Measurements from ENCODE around the gene CREG1.

CREG1 gene

GRCh38 chr1:167503626-167504466 lies 49.7 kb downstream of the CREG1 start:
- ChIA-PET CTCF (interaction anchor here (0.6 kb wide), 1 partner anchor 54 kb away, joined by 3 read pairs; no protein-coding TSS in a partner anchor), POLR2A (no interaction called here)
- Histone ChIP-seq H3K4me1 (ENCODE audit: control insufficient read depth, insufficient read depth, low read length) (no peaks in the 10 kb centered on the region), H3K4me3 (ENCODE audit: low read depth, low read length) (no peak overlapping the region), H3K9me3 (ENCODE audit: control insufficient read depth, insufficient read depth, low read depth, low read length) (no peaks in the 10 kb centered on the region), H3K27ac (ENCODE audit: extremely low read depth, low read depth, low read length) (no peak overlapping the region), H3K36me3 (ENCODE audit: control insufficient read depth in 2 of 2, insufficient read depth in 1 of 2, low read length in 2 of 2) (no peaks in the 10 kb centered on the region)
- no peak for TF ChIP-seq CTCF (tag by site-specific recombination; IDR thresholded peaks at IDR 0.05)
- peak; percentile 34 for TF ChIP-seq ZIC2 (tag by site-specific recombination; IDR thresholded peaks at IDR 0.05)
- no peak for TF ChIP-seq ZNF214 (tag by site-specific recombination; IDR thresholded peaks at IDR 0.05; ENCODE audit: borderline replicate concordance)
- 0 out of 2 replicates have a peak, but pooled peaks have one; percentile 45 for TF ChIP-seq TRIM28 (IDR thresholded peaks at IDR 0.05; ENCODE audit: borderline replicate concordance, low read length)
- TF ChIP-seq INSM2 (tag by site-specific recombination; IDR thresholded peaks at IDR 0.05), result no peak
- no peak for TF ChIP-seq ZNF660 (tag by site-specific recombination; IDR thresholded peaks at IDR 0.05)
- no peak for TF ChIP-seq ZNF335 (tag by site-specific recombination; conservative IDR thresholded peaks at IDR 0.05)

- no peak overlapping the region for H3K27ac ChIP-seq (ENCODE audit: extremely low read depth, low read depth, low read length)
- peak; percentile 85 for TF ChIP-seq ZNF548 (tag by site-specific recombination; IDR thresholded peaks at IDR 0.05)
- peak; percentile 72 for TF ChIP-seq ZNF510 (tag by site-specific recombination; IDR thresholded peaks at IDR 0.05; ENCODE audit: insufficient replicate concordance)
- no peak for TF ChIP-seq ZNF211 (tag by site-specific recombination; IDR thresholded peaks at IDR 0.05; ENCODE audit: low read depth)
- H3K9me3 ChIP-seq (ENCODE audit: control insufficient read depth, insufficient read depth, low read depth, low read length), result no peaks in the 10 kb centered on the region
- ChIA-PET CTCF (interaction anchor here (0.6 to 1.2 kb wide), 2 partner anchors 38 to 53 kb away, joined by 3 to 4 read pairs; no protein-coding TSS in a partner anchor), POLR2A (no interaction called here)
- H3K4me3 ChIP-seq (ENCODE audit: low read depth, low read length), result no peak overlapping the region
- H3K4me1 ChIP-seq (ENCODE audit: control insufficient read depth, insufficient read depth, low read length), result no peaks in the 10 kb centered on the region
- no peaks in the 10 kb centered on the region for H3K36me3 ChIP-seq (ENCODE audit: control insufficient read depth in 2 of 2, insufficient read depth in 1 of 2, low read length in 2 of 2)
These were observed 50.7 kb downstream of the CREG1 start for GRCh38 chr1:167502719-167503462.

GRCh38 chr1:167502192-167502551 lies 51.4 kb downstream of the CREG1 start:
- no peaks in the 10 kb centered on the region for H3K4me1 ChIP-seq (ENCODE audit: control insufficient read depth, insufficient read depth, low read length)
- no peak overlapping the region for H3K27ac ChIP-seq (ENCODE audit: extremely low read depth, low read depth, low read length)
- H3K4me3 ChIP-seq (ENCODE audit: low read depth, low read length), result no peak overlapping the region
- no peaks in the 10 kb centered on the region for H3K36me3 ChIP-seq (ENCODE audit: control insufficient read depth in 2 of 2, insufficient read depth in 1 of 2, low read length in 2 of 2)
- ChIA-PET CTCF (interaction anchor here (1.2 to 1.3 kb wide), 2 partner anchors 32 to 38 kb away, joined by 4 read pairs; no protein-coding TSS in a partner anchor), POLR2A (no interaction called here)
- TF ChIP-seq ZNF639 (tag by site-specific recombination; IDR thresholded peaks at IDR 0.05), result no peak
- no peak for TF ChIP-seq SP2 (tag by site-specific recombination; IDR thresholded peaks at IDR 0.05)
- TF ChIP-seq ZBTB20 (tag by site-specific recombination; IDR thresholded peaks at IDR 0.05), result no peak
- no peak for TF ChIP-seq ZSCAN18 (tag by site-specific recombination; IDR thresholded peaks at IDR 0.05)
- TF ChIP-seq ZNF10 (tag by site-specific recombination; IDR thresholded peaks at IDR 0.05), result no peak
- TF ChIP-seq ZNF704 (tag by site-specific recombination; IDR thresholded peaks at IDR 0.05), result no peak
- no peaks in the 10 kb centered on the region for H3K9me3 ChIP-seq (ENCODE audit: control insufficient read depth, insufficient read depth, low read depth, low read length)
